HG03432 (cell line): ENCODE results near the gene DTNA.

Experiments
- ATAC-seq: cut with Tn5 transposase; IDR thresholded peaks from one replicate; pipeline ENCODE4 v1.9.1; 2021; ENCODE audit warnings: mild to moderate bottlenecking, moderate library complexity; ENCODE audit not compliant: unreplicated experiment

The DTNA gene

DNA sequence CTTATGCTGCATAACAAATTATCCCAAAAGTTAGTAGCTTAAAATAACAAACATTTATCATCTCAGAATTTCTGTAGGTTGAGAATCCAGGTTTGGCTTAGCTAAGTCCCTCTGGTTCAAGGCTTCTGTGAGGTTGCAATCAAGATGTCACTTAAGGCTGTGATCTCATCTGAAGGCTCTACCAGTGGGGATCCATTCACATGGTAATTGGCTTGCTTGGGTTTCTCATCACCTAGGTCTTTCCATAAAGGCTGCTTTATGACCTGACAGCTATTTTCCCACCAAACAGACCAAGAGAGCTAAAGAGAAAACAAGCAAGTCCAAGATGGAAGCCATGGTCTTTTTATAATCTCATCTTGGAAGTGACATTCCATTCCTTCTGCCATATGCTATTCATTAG is 137.3 kb downstream of the DTNA start:
- no peak for ATAC-seq

- ATAC-seq, result no peak
Observed at GRCh38 chr18:34848156-34848555, 138.1 kb downstream of the DTNA start.

DNA sequence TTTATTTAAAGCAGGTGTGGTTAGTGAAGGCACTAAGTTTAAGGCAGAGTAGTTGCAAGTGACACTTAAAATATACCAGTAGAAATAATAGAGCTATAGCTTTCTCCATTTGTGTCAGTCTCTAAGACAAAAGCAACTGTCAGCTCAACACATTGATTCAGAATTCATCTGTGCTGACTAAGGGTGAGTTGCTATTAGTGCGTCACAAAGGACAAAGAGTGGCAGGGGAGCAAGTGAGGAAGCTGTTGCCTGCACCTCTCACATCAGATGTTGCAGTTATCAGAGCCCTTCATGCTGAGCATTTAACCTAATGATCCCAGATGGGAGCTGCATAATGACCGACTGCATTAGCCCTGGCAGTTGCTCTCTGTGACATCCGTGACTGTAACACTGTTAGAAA is 138.6 kb downstream of the DTNA start:
- ATAC-seq, result no peak

DNA sequence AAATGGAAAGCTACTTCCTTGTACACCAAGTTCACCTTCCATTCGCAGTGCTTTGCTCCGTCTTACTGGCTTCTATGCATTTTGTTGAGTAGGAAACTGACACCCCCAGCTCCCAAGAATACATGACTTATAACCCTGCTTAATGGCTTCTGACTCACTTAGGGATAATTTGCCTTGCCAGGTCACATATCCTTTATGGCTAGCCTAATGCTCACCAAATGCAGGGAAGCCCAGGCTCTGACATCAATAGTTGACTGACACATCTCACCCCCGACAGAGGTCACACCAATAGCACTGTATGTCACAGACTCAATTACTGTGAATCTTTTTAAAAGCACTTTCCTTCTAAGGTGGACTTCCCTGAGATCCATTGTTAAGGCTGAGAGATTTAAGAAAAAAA is 147.2 kb downstream of the DTNA start:
- no peak for ATAC-seq

- ATAC-seq, result no peak
Observed at GRCh38 chr18:34858188-34858587, 148.1 kb downstream of the DTNA start.

DNA sequence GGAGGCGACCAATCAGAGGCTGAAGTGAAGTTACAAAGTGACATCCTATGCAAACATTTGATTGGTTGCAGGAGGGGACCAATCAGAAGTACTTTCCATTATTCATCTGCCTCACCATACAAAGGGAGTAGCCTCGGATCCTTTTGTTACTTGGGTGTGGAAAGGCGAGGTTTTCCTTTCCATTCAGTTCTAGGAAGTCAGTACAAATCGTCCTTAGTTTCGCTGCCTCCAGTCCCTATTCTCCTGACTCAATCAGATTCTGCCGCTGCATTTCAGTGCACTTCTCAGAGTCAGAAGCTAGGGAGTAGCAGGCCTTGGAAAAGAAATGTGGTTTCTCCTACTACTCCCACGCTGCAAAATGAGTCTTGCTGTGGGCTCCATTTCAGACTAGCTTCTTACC is 149.4 kb downstream of the DTNA start:
- no peak for ATAC-seq

DNA sequence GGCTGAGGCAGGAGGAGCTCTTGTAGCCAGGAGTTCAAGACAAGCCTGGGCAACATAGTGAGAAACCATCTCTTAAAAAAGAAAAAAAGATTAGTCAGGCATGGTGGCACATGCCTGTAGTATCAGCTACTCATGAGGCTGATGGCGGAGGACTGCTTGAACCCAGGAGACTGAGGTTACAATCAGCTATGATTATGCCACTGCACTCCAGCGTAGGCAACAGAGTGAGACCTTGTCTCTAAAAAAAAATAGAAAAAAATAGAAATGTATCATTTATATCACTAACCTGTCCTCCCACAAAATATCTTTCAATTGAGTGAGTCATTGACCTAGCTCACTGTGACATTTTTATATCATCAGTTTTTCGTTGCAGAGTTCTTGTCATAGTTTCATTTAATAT is 152.5 kb downstream of the DTNA start:
- ATAC-seq, result no peak

- no peak for ATAC-seq
Observed at GRCh38 chr18:34863702-34864101, 153.6 kb downstream of the DTNA start.

- ATAC-seq, result no peak
Observed at GRCh38 chr18:34864836-34865497, 154.9 kb downstream of the DTNA start.

- no peak for ATAC-seq
Observed at GRCh38 chr18:34866310-34866709, 156.2 kb downstream of the DTNA start.

DNA sequence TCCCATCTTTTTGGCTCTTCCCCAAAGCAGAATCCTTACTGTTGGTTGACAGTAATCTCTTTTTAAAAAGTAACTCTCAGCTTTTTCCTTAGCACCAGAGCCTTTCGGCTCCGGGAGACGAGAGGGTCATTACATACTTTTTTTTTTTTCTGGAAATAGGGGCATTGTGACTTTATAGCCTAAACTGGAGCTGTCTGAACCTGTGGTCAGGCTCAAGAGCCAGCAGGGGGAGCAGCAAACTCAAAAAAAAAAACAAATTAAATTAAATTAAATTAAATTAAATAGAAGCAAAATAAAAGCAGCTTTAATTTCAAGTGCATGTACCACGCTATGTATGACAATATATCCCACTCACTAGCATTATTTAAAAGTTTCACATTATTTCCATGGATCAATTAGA is 156.6 kb downstream of the DTNA start:
- no peak for ATAC-seq

DNA sequence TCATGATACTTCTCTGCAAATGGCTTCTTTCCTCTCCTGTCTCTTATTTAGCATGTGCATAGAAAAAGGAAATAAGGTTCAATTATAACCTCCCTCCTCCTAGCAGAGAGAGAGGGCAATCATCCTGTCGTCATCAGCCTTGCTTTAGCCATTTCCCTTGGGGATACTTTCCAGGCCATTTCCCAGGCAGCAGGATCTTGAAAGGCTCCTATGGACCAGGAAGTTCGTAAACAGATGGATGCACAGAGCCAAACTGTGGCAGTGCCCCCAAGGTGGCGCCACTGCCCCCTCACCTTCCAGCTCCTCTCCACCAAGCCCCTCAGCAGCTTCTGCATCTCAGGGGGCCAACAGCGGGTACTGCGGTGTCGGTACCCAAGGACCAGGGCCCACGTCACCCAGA is 157.4 kb downstream of the DTNA start:
- ATAC-seq, result no peak

GRCh38 chr18:34870555-34871310 is 160.6 kb downstream of the DTNA start:
- no peak for ATAC-seq

DNA sequence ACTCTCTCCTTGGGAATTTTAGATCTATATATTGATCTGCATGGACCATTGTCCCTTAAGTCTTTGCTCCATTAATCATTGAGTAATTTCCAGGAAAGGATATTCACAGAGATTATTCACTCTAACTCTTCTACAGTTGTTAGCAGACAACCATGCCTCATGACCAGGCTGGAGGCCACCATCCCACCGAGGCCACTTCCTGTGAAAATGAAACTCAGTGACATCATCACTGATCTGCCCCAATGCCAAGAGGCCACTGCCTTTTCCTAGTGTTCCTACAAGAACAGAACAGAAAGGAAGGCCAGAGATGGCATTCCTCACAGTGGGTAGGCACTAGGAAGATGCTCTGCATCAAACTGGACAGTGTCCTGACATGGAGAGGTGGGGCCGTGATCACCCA is 161.3 kb downstream of the DTNA start:
- no peak for ATAC-seq

DNA sequence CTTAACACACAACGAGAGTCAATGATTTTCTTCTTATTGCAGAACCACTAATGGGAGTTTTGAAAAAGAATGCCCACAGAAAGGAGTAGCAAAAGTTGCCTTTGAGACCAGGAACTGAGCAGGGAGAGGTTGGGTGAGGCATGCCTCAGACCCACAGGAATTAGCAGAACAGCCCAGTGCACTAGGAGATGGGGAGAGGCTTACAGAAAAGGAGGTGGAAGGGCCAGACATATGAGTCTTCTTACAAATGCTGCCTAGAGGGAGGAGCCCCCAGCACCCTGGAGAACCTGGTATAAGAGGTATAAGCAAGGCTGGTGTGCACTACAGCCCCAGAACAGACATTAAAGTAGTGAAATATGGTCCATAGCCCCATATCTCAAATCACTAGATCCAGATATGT is 162.0 kb downstream of the DTNA start:
- ATAC-seq, result no peak

DNA sequence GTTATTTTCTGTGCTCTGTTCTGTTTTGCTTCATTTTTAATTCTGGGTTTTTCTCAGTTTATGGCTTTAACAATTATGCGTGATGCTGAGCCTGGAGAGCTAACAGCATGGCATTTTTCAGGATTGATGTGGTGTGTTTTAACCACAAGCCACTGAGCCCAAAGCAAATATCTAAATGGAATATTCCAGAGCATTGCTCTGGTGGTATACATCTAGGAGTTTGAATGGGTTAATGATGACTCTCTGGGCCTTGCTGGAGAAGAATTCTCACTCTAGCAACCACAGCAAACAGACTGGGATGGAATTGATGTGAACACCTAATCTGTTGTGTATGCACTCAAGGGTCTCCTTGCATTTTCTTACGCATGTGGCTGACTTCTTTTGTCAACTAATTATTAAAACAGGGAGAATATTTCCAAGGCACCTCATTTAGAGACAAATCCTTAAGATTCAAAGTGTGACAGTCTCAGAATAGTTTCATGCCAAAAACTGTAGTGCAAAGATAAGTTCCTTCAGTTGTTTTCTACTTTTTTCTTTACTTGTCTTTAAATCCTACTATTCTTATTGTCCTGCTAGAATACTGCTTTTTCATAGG is 164.0 kb downstream of the DTNA start:
- no peak for ATAC-seq

GRCh38 chr18:34875150-34875549 is 165.1 kb downstream of the DTNA start:
- no peak for ATAC-seq

DNA sequence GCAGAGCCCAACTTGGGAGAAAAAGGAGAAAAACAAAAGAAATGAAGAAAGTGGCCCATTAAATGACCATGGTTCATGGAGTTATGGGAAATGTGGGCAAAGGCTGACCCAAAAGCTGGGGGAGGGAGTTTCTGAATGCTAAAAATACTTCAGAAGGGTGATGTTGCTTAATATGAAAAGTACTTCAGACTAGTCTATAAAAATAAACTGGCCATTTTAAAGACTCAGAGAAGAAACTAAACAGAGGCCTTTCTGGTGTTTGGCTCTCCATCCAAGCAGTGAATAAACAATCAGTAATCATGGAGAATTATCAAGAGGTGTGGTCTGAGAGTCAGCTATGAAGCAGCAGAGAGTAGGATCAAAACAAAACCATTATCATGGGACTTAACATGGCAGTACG is 170.3 kb downstream of the DTNA start:
- ATAC-seq, result no peak

DNA sequence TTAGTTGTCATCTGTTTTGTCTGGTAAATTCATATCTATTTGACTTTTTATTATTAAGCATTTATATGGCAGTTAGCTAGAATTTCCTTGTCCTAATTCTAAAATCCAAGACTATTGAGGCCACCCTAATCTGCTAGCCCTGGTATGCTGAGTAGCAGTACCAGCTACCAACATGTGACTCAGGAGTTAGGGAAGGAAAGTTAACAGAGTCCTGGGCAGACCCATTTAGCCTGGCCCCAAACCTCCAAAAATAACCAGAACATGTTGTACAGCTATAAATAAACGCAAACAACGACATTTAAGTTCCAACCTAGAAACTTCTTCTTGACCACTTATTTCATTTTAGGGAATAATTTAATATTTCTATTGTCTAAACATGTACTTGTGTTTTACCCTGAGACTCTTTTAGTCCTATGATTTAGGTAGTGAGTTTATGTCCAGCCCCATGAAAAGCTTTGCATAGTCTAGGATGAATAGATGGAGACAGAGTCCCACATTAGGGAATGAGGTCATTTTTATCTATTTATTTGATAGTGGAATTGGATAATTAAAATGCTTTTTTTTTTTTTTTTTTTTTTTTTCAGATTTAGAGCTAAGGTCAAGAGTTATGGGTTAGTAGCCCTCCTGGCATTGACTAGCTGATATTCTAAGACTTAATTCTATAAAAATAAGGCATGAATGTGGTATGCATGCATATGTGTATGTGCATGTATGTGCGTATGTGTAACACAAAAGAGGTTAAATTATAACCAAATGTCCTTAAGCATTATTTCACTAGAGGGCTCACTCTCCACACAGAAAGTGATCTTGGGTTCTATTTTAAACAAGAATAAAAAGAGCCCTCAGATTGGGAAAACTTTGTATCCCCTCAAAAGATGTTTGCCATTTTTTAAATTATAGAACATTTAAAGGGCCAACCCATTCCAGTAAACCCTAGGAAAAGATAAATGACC is 171.1 kb downstream of the DTNA start:
- ATAC-seq, result no peak

DNA sequence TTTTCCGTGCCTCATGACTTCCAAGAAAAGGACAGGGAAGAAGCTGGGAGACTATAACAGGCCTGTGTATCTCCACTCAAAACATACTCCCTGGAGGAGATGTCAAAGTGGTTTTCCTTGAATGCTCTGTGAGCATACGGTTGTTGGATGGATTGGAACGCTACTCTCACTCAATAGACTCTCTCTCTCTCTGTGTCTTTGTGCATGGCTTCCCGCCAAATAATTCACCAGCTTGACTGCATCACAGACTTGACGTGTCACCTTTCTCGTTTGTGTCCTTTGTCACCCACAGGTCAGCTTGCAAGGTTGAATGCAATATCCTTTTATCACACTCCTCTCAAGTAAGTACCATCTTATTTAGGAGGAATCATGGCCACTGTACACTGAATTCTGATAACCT is 174.3 kb downstream of the DTNA start:
- no peak for ATAC-seq

- no peak for ATAC-seq
Observed at GRCh38 chr18:34886177-34886576, 176.1 kb downstream of the DTNA start.
